GM19468 (cell line): ENCODE measurements around the gene NDUFB1.

Source experiments
- ATAC-seq: cut with Tn5 transposase; IDR thresholded peaks from one replicate; pipeline ENCODE4 v1.9.1; 2021; ENCODE audit warnings: mild to moderate bottlenecking, moderate library complexity, moderate number of reproducible peaks; ENCODE audit not compliant: unreplicated experiment; ENCODE audit errors: extremely low read depth

Gene NDUFB1

GRCh38 chr14:92103363-92103989 lies 18.0 kb downstream of the NDUFB1 start:
- no peak for ATAC-seq

- ATAC-seq: no peak
These were observed 21.7 kb downstream of the NDUFB1 start for GRCh38 chr14:92099802-92100201.

- no peak for ATAC-seq
These were observed 28.2 kb downstream of the NDUFB1 start for GRCh38 chr14:92093320-92093719.

- no peak for ATAC-seq
These were observed 33.0 kb downstream of the NDUFB1 start for GRCh38 chr14:92088494-92088893.

- ATAC-seq: no peak
These were observed 47.0 kb downstream of the NDUFB1 start for GRCh38 chr14:92074555-92074954.
